MM.1S (cell line): ENCODE results near the gene ACTN4.

Source experiments
- DNase-seq: peaks from one replicate; pipeline ENCODE4 v3.0.0-alpha.2; 2015
- H2AFZ ChIP-seq: fragments of 300-600 bp; sonication (generic); 2 replicates; pipeline ENCODE4 v1.6.0; 2016; ENCODE audit warnings: antibody characterized with exemption, low read length
- H3F3A ChIP-seq: fragments of 300-600 bp; sonication (generic); 2 replicates; pipeline ENCODE4 v1.6.1; 2016; ENCODE audit warnings: mild to moderate bottlenecking, antibody characterized with exemption, low read length, moderate library complexity, mixed read lengths; ENCODE audit not compliant: insufficient read depth
- H3K27ac ChIP-seq: fragments of 300-600 bp; sonication (generic); 2 replicates; pipeline ENCODE4 v1.5.1; 2016; ENCODE audit warnings: mild to moderate bottlenecking, low read length
- H3K27me3 ChIP-seq: fragments of 300-600 bp; sonication (generic); replicated peaks from 2 replicates; pipeline ENCODE4 v1.6.0; 2016; ENCODE audit warnings: low read length; ENCODE audit not compliant: insufficient read depth
- H3K36me3 ChIP-seq: fragments of 300-600 bp; sonication (generic); replicated peaks from 2 replicates; pipeline ENCODE4 v1.6.1; 2016; ENCODE audit warnings: mild to moderate bottlenecking, low read length, mixed read lengths; ENCODE audit not compliant: insufficient read depth
- H3K4me1 ChIP-seq: fragments of 300-600 bp; sonication (generic); 2 replicates; pipeline ENCODE4 v1.6.1; 2016; ENCODE audit warnings: low read length, mixed read lengths
- H3K4me2 ChIP-seq: fragments of 300-600 bp; sonication (generic); 2 replicates; pipeline ENCODE4 v1.6.0; 2016; ENCODE audit warnings: low read depth, low read length
- H3K4me3 ChIP-seq: fragments of 300-600 bp; sonication (generic); 2 replicates; pipeline ENCODE4 v1.5.1; 2016; ENCODE audit warnings: low read length, mixed read lengths
- H3K79me2 ChIP-seq: fragments of 300-600 bp; sonication (generic); 2 replicates; pipeline ENCODE4 v1.6.1; 2016; ENCODE audit warnings: mixed run types, low read length, mixed read lengths
- H3K9ac ChIP-seq: fragments of 300-600 bp; sonication (generic); 2 replicates; pipeline ENCODE4 v1.6.1; 2016; ENCODE audit warnings: low read length, mixed read lengths
- H3K9me2 ChIP-seq: fragments of 300-600 bp; sonication (generic); replicated peaks from 2 replicates; pipeline ENCODE4 v1.6.1; 2016; ENCODE audit warnings: mild to moderate bottlenecking, low read length, mixed read lengths; ENCODE audit not compliant: insufficient read depth
- H3K9me3 ChIP-seq: fragments of 300-600 bp; sonication (generic); replicated peaks from 2 replicates; pipeline ENCODE4 v1.6.1; 2016; ENCODE audit warnings: mild to moderate bottlenecking, low read length, mixed read lengths; ENCODE audit not compliant: insufficient read depth
- H4K20me1 ChIP-seq: fragments of 300-600 bp; sonication (generic); 2 replicates; pipeline ENCODE4 v1.6.1; 2016; ENCODE audit warnings: mild to moderate bottlenecking, low read length, moderate library complexity, mixed read lengths; ENCODE audit not compliant: insufficient read depth
- CTCF ChIP-seq: fragments of 300-600 bp; sonication (generic); IDR thresholded peaks from 2 replicates; pipeline ENCODE4 v1.5.1; 2016; ENCODE audit warnings: antibody characterized with exemption, low read length, mixed read lengths
- EZH2 ChIP-seq: fragments of 300-600 bp; sonication (generic); optimal IDR thresholded peaks from 2 replicates; pipeline ENCODE3; 2017; ENCODE audit warnings: low read depth, mild to moderate bottlenecking, antibody characterized with exemption, low read length, mixed read lengths
- EZH2phosphoT487 ChIP-seq: fragments of 300-600 bp; sonication (generic); IDR thresholded peaks from 2 replicates; pipeline ENCODE4 v1.6.1; 2018; ENCODE audit warnings: antibody characterized with exemption, low read length

ACTN4 gene

GRCh38 chr19:38717855-38718254 lies 70.4 kb downstream of the ACTN4 start:
- H3K79me2 ChIP-seq = no peaks in the 10 kb centered on the region
- no peak for DNase-seq
- no peaks in the 10 kb centered on the region for H3K27me3 ChIP-seq
- TF ChIP-seq CTCF = no peak
- no peak overlapping the region for H3K4me3 ChIP-seq
- H3K9ac ChIP-seq = no peak overlapping the region
- no peaks in the 10 kb centered on the region for H4K20me1 ChIP-seq
- H3K36me3 ChIP-seq = no peaks in the 10 kb centered on the region
- no peaks in the 10 kb centered on the region for H3K9me2 ChIP-seq
- H3K9me3 ChIP-seq = no peaks in the 10 kb centered on the region
- H2AFZ ChIP-seq = no peak overlapping the region
- no peak overlapping the region for H3K27ac ChIP-seq
- H3F3A ChIP-seq = no peaks in the 10 kb centered on the region
- no peaks in the 10 kb centered on the region for H3K4me1 ChIP-seq
- no peak overlapping the region for H3K4me2 ChIP-seq

GRCh38 chr19:38718747-38719543 lies 71.5 kb downstream of the ACTN4 start:
- H3F3A ChIP-seq = no peaks in the 10 kb centered on the region
- no peaks in the 10 kb centered on the region for H3K27me3 ChIP-seq
- no peak overlapping the region for H3K4me2 ChIP-seq
- no peaks in the 10 kb centered on the region for H3K4me1 ChIP-seq
- no peaks in the 10 kb centered on the region for H3K9me3 ChIP-seq
- H3K36me3 ChIP-seq = no peaks in the 10 kb centered on the region
- no peak overlapping the region for H3K4me3 ChIP-seq
- H2AFZ ChIP-seq = no peak overlapping the region
- H3K79me2 ChIP-seq = no peaks in the 10 kb centered on the region
- H4K20me1 ChIP-seq = no peaks in the 10 kb centered on the region
- no peaks in the 10 kb centered on the region for H3K9me2 ChIP-seq
- no peak for DNase-seq
- H3K27ac ChIP-seq = no peak overlapping the region
- H3K9ac ChIP-seq = no peak overlapping the region
- no peak for TF ChIP-seq CTCF
- TF ChIP-seq EZH2phosphoT487 = no peak
- TF ChIP-seq EZH2 = no peak

- no peaks in the 10 kb centered on the region for H3K27me3 ChIP-seq
- H2AFZ ChIP-seq = no peak overlapping the region
- no peaks in the 10 kb centered on the region for H4K20me1 ChIP-seq
- H3K36me3 ChIP-seq = no peaks in the 10 kb centered on the region; the same call in 1 of the 2 replicates
- no peak overlapping the region for H3K27ac ChIP-seq
- no peaks in the 10 kb centered on the region for H3K4me1 ChIP-seq
- no peaks in the 10 kb centered on the region for H3K9me2 ChIP-seq
- no peak overlapping the region for H3K4me2 ChIP-seq
- no peak for DNase-seq
- H3K9ac ChIP-seq = no peak overlapping the region
- TF ChIP-seq EZH2phosphoT487 (no peak), CTCF (no peak), EZH2 (no peak)
- H3K4me3 ChIP-seq = no peak overlapping the region
- H3K79me2 ChIP-seq = no peaks in the 10 kb centered on the region
- no peaks in the 10 kb centered on the region for H3F3A ChIP-seq
- no peaks in the 10 kb centered on the region for H3K9me3 ChIP-seq
These were observed 72.5 kb downstream of the ACTN4 start for GRCh38 chr19:38719761-38720558.
